ENCODE data around the gene SLC16A1. TPM values are rescaled to one million over a fixed set of nuclear protein-coding genes. Genes with fewer than 3 reads are reported as not detected.

Gene SLC16A1
- total and polyA plus RNA-seq, 2 experiments from 2014 or later = 231 to 593 TPM

- TF ChIP-seq, protein P1, sequence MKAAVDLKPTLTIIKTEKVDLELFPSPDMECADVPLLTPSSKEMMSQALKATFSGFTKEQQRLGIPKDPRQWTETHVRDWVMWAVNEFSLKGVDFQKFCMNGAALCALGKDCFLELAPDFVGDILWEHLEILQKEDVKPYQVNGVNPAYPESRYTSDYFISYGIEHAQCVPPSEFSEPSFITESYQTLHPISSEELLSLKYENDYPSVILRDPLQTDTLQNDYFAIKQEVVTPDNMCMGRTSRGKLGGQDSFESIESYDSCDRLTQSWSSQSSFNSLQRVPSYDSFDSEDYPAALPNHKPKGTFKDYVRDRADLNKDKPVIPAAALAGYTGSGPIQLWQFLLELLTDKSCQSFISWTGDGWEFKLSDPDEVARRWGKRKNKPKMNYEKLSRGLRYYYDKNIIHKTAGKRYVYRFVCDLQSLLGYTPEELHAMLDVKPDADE (IDR thresholded peaks at IDR 0.05) = no peak
- no peak for TF ChIP-seq CREB1 (CRISPR knock-in tag; IDR thresholded peaks at IDR 0.05; ENCODE audit: low read depth)
- TF ChIP-seq, protein P2, sequence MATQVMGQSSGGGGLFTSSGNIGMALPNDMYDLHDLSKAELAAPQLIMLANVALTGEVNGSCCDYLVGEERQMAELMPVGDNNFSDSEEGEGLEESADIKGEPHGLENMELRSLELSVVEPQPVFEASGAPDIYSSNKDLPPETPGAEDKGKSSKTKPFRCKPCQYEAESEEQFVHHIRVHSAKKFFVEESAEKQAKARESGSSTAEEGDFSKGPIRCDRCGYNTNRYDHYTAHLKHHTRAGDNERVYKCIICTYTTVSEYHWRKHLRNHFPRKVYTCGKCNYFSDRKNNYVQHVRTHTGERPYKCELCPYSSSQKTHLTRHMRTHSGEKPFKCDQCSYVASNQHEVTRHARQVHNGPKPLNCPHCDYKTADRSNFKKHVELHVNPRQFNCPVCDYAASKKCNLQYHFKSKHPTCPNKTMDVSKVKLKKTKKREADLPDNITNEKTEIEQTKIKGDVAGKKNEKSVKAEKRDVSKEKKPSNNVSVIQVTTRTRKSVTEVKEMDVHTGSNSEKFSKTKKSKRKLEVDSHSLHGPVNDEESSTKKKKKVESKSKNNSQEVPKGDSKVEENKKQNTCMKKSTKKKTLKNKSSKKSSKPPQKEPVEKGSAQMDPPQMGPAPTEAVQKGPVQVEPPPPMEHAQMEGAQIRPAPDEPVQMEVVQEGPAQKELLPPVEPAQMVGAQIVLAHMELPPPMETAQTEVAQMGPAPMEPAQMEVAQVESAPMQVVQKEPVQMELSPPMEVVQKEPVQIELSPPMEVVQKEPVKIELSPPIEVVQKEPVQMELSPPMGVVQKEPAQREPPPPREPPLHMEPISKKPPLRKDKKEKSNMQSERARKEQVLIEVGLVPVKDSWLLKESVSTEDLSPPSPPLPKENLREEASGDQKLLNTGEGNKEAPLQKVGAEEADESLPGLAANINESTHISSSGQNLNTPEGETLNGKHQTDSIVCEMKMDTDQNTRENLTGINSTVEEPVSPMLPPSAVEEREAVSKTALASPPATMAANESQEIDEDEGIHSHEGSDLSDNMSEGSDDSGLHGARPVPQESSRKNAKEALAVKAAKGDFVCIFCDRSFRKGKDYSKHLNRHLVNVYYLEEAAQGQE (IDR thresholded peaks at IDR 0.05; ENCODE audit: unreplicated experiment) = no peak
- TF ChIP-seq EZH2phosphoT487 (IDR thresholded peaks at IDR 0.05; ENCODE audit: unreplicated experiment) = no peak
These were observed 17.8 kb downstream of the SLC16A1 start (continued) for GRCh38 chr1:112938210-112938609.

GRCh38 chr1:112937495-112937894, 18.5 kb downstream of the SLC16A1 start:
- Histone ChIP-seq H3K27me3 (ENCODE audit: insufficient read depth) (no peaks in the 10 kb centered on the region), H3F3A (replicated peaks; ENCODE audit: low read depth) (peaks cover 7% of the 10 kb centered on the region), H3K4me2 (peak overlapping the region; percentile 37), H4K20me1 (replicated peaks; ENCODE audit: insufficient read depth) (peaks cover 63% of the 10 kb centered on the region), H3K4me1 (ENCODE audit: insufficient read depth) (peaks cover 55% of the 10 kb centered on the region), H3K36me3 (ENCODE audit: insufficient read depth) (no peaks in the 10 kb centered on the region), H3K9me2 (ENCODE audit: insufficient read depth) (no peaks in the 10 kb centered on the region), H2AFZ (no peak overlapping the region), H3K4me3 (0 out of 2 replicates have a peak overlapping the region, but pooled peaks have one; percentile 7), H3K27ac (ENCODE audit: low read depth) (peak overlapping the region; percentile 41), H3K79me2 (replicated peaks; ENCODE audit: insufficient read depth) (peaks cover 100% of the 10 kb centered on the region)
- peak; percentile 34 for DNase-seq (ENCODE audit: low spot score)
- peaks cover 53% of the 10 kb centered on the region for H3K4me1 Mint-ChIP-seq
- H3K4me3 Mint-ChIP-seq = peak overlapping the region; percentile 35; the same call in 1 of the 3 replicates
- peaks cover 48% of the 10 kb centered on the region for H3K36me3 Mint-ChIP-seq (ENCODE audit: low read depth)
- peaks cover 5% of the 10 kb centered on the region for H3K27me3 Mint-ChIP-seq (ENCODE audit: insufficient read depth, low read depth, poor library complexity)
- ATAC-seq = peak; percentile 31; the same call in 2 of the 3 replicates
- peak overlapping the region; percentile 60 for H3K27ac Mint-ChIP-seq
- H3K9me3 Mint-ChIP-seq = no peaks in the 10 kb centered on the region
- TF ChIP-seq ZNF331 (CRISPR knock-in tag; IDR thresholded peaks at IDR 0.05; ENCODE audit: low read depth) = no peak
- TF ChIP-seq NANOG (IDR thresholded peaks at IDR 0.05; ENCODE audit: borderline replicate concordance) = no peak
- TF ChIP-seq ZNF114 (CRISPR knock-in tag; IDR thresholded peaks at IDR 0.05) = no peak
- TF ChIP-seq, protein P1 (IDR thresholded peaks at IDR 0.05) = no peak
- TF ChIP-seq, protein P2 (IDR thresholded peaks at IDR 0.05; ENCODE audit: unreplicated experiment) = no peak
- TF ChIP-seq, protein P3, sequence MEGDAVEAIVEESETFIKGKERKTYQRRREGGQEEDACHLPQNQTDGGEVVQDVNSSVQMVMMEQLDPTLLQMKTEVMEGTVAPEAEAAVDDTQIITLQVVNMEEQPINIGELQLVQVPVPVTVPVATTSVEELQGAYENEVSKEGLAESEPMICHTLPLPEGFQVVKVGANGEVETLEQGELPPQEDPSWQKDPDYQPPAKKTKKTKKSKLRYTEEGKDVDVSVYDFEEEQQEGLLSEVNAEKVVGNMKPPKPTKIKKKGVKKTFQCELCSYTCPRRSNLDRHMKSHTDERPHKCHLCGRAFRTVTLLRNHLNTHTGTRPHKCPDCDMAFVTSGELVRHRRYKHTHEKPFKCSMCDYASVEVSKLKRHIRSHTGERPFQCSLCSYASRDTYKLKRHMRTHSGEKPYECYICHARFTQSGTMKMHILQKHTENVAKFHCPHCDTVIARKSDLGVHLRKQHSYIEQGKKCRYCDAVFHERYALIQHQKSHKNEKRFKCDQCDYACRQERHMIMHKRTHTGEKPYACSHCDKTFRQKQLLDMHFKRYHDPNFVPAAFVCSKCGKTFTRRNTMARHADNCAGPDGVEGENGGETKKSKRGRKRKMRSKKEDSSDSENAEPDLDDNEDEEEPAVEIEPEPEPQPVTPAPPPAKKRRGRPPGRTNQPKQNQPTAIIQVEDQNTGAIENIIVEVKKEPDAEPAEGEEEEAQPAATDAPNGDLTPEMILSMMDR (conservative IDR thresholded peaks at IDR 0.05; ENCODE audit: low read depth in 2 of 2) = no peak
- no peak for TF ChIP-seq EZH2phosphoT487 (IDR thresholded peaks at IDR 0.05; ENCODE audit: unreplicated experiment)

All from GM23338 (cell line).